ENCODE results near the gene RBM24. TPM values are rescaled to one million over a fixed set of nuclear protein-coding genes. Genes with fewer than 3 reads are reported as not detected.

The RBM24 gene
- total and polyA plus RNA-seq, 12 donors, result 0.11 to 1.0 (median 0.35) TPM; not detected in 3

GRCh38 chr6:17334265-17334664 is 53.1 kb downstream of the RBM24 start:
- Histone ChIP-seq H3K4me1 (replicated peaks in 1 of 2) (no peaks in the 10 kb centered on the region), H3K4me3 (no peak overlapping the region), H3K27ac (no peak overlapping the region), H3K9me3 (replicated peaks in 1 of 3) (no peaks in the 10 kb centered on the region), H3K36me3 (replicated peaks in 1 of 2) (no peaks in the 10 kb centered on the region), H3K27me3 (no peaks in the 10 kb centered on the region)
- TF ChIP-seq CTCF (IDR thresholded peaks at IDR 0.05), result no peak
- TF ChIP-seq POLR2A (IDR thresholded peaks at IDR 0.05), result no peak
- no peak for DNase-seq
- intact Hi-C loops (cut with DNase I), result no loop called here
- WGBS, 4 donors, result 60 to 66% (median 63%) methylated on average over 7 of the region's 7 CpGs

- H3K4me1 ChIP-seq (replicated peaks in 1 of 2), result no peaks in the 10 kb centered on the region
- TF ChIP-seq CTCF (IDR thresholded peaks at IDR 0.05) (no peak), POLR2A (IDR thresholded peaks at IDR 0.05) (no peak)
- no peaks in the 10 kb centered on the region for H3K9me3 ChIP-seq (replicated peaks in 1 of 3)
- no peak for DNase-seq
- H3K36me3 ChIP-seq (replicated peaks in 1 of 2), result no peaks in the 10 kb centered on the region
- 74 to 88% (median 83%) methylated on average over 2 of the region's 2 CpGs for WGBS, 4 donors
- intact Hi-C loops (cut with DNase I), result no loop called here
- H3K27me3 ChIP-seq, result no peaks in the 10 kb centered on the region
- no peak overlapping the region for H3K4me3 ChIP-seq
- H3K27ac ChIP-seq, result no peak overlapping the region
Observed at GRCh38 chr6:17336425-17336824, 55.3 kb downstream of the RBM24 start.

- intact Hi-C loops (cut with DNase I), result no loop called here
- WGBS, 4 donors, result 93 to 98% (median 97%) methylated on average over 2 of the region's 2 CpGs
Observed at GRCh38 chr6:17339308-17339670, 58.1 kb downstream of the RBM24 start.

GRCh38 chr6:17341117-17341805 is 60.1 kb downstream of the RBM24 start:
- no peak for DNase-seq
- intact Hi-C loops (cut with DNase I), result no loop called here
- Histone ChIP-seq H3K27me3 (peaks cover 3% of the 10 kb centered on the region), H3K4me1 (replicated peaks in 1 of 2) (no peaks in the 10 kb centered on the region), H3K9me3 (replicated peaks in 1 of 3) (no peaks in the 10 kb centered on the region), H3K4me3 (no peak overlapping the region), H3K36me3 (replicated peaks in 1 of 2) (no peaks in the 10 kb centered on the region), H3K27ac (no peak overlapping the region)
- 73 to 86% (median 80%) methylated on average over 6 to 7 of the region's 7 CpGs for WGBS, 4 donors
- TF ChIP-seq CTCF (IDR thresholded peaks at IDR 0.05) (no peak), POLR2A (IDR thresholded peaks at IDR 0.05) (no peak)

More at GRCh38 chr6:17339308-17339670, 58.1 kb downstream of the RBM24 start:
- no peak overlapping the region for H3K4me3 ChIP-seq
- H3K4me1 ChIP-seq (replicated peaks in 1 of 2), result no peaks in the 10 kb centered on the region
- no peak for DNase-seq
- TF ChIP-seq CTCF (IDR thresholded peaks at IDR 0.05), result no peak
- no peak for TF ChIP-seq POLR2A (IDR thresholded peaks at IDR 0.05)
- no peaks in the 10 kb centered on the region for H3K9me3 ChIP-seq (replicated peaks in 1 of 3)
- H3K27ac ChIP-seq, result no peak overlapping the region
- no peaks in the 10 kb centered on the region for H3K36me3 ChIP-seq (replicated peaks in 1 of 2)
- H3K27me3 ChIP-seq, result peaks cover 3% of the 10 kb centered on the region

Measured in adrenal gland (tissue), 12 donors.